Gastroesophageal sphincter (tissue), 3 donors: Measurements from ENCODE around the gene CELSR2.

ENCODE experiments used
- POLR2A ChIP-seq, 2 donors: fragments of 450-650 bp; IDR thresholded peaks; one replicate each; pipeline ENCODE4 v1.6.1; 2017; ENCODE audit warnings: antibody characterized with exemption in 2 of 2, mild to moderate bottlenecking in 2 of 2, moderate library complexity in 1 of 2
- TF ChIP-seq, protein P1 (sequence below), 4 experiments: fragments of 200-600 bp in 2 of 4; fragments of 450-650 bp in 2 of 4; sonication (generic) in 1 of 4; IDR thresholded peaks; one replicate each; pipeline ENCODE4 v1.5.1; 2017 to 2019; ENCODE audit warnings: antibody characterized with exemption in 4 of 4, mild to moderate bottlenecking in 2 of 4, moderate library complexity in 2 of 4

GRCh38 chr1:109269212-109269980 is 20.1 kb downstream of the CELSR2 start:
- no peak for TF ChIP-seq POLR2A (IDR thresholded peaks at IDR 0.05)
- TF ChIP-seq, protein P1, sequence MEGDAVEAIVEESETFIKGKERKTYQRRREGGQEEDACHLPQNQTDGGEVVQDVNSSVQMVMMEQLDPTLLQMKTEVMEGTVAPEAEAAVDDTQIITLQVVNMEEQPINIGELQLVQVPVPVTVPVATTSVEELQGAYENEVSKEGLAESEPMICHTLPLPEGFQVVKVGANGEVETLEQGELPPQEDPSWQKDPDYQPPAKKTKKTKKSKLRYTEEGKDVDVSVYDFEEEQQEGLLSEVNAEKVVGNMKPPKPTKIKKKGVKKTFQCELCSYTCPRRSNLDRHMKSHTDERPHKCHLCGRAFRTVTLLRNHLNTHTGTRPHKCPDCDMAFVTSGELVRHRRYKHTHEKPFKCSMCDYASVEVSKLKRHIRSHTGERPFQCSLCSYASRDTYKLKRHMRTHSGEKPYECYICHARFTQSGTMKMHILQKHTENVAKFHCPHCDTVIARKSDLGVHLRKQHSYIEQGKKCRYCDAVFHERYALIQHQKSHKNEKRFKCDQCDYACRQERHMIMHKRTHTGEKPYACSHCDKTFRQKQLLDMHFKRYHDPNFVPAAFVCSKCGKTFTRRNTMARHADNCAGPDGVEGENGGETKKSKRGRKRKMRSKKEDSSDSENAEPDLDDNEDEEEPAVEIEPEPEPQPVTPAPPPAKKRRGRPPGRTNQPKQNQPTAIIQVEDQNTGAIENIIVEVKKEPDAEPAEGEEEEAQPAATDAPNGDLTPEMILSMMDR (IDR thresholded peaks at IDR 0.05) = no peak
